Transverse colon (tissue), 4 donors: ENCODE results near the gene AHCYL1. TPM values are rescaled to one million over a fixed set of nuclear protein-coding genes. Genes with fewer than 3 reads are reported as not detected.
"Not testable (repeated sequence)": the region's sequence is repeated elsewhere in the genome, so short reads cannot be mapped to it uniquely, and the experiment has no call there.

Source experiments
- DNase-seq: peaks from one replicate; pipeline ENCODE4 v3.0.0-alpha.2; 2019
- H3K27ac ChIP-seq, 4 donors: fragments of 200-600 bp; sonication (generic); 2 replicates each; pipeline ENCODE4 v1.5.1; 2016 to 2018; ENCODE audit warnings: inconsistent platforms in 4 of 4
- H3K27me3 ChIP-seq: fragments of 200-600 bp; sonication (generic); 2 replicates; pipeline ENCODE4 v1.5.1; 2017; ENCODE audit warnings: inconsistent platforms
- H3K36me3 ChIP-seq, 4 donors: fragments of 200-600 bp; sonication (generic); 2 replicates each; pipeline ENCODE4 v1.5.1; 2017 to 2019; ENCODE audit warnings: inconsistent platforms in 4 of 4
- H3K4me1 ChIP-seq, 4 donors: fragments of 200-600 bp; sonication (generic); 2 replicates each; pipeline ENCODE4 v1.5.1; 2017 to 2020; ENCODE audit warnings: inconsistent platforms in 4 of 4
- H3K4me3 ChIP-seq, 4 donors: fragments of 200-600 bp; sonication (generic); 1 replicate in 1 of 4; 2 replicates in 3 of 4; pipeline versions ENCODE4 v1.5.1 to v1.6.1; 2017 to 2019; ENCODE audit warnings: inconsistent platforms in 4 of 4
- H3K9me3 ChIP-seq, 2 donors: fragments of 200-600 bp; sonication (generic); 2 replicates each; pipeline ENCODE4 v1.5.1; 2017 to 2019; ENCODE audit warnings: inconsistent platforms in 2 of 2
- EP300 ChIP-seq: sonication (generic); formaldehyde crosslinking; IDR thresholded peaks from one replicate; pipeline ENCODE4 v1.6.1; 2017; ENCODE audit warnings: antibody characterized with exemption, low read depth
- POLR2A ChIP-seq: fragments of 450-650 bp; IDR thresholded peaks from one replicate; pipeline ENCODE4 v1.6.1; 2016; ENCODE audit warnings: antibody characterized with exemption, mild to moderate bottlenecking, moderate library complexity
- POLR2AphosphoS5 ChIP-seq, 3 donors: sonication (generic); formaldehyde crosslinking; IDR thresholded peaks; one replicate each; pipeline ENCODE4 v1.6.1; 2016; ENCODE audit warnings: antibody characterized with exemption in 3 of 3
- WGBS, 2 donors: methylation state at CpG; one replicate each; pipeline ENCODE4 v1.1.5; 2018; ENCODE audit warnings: low coverage in 1 of 2; 5-methylcytosine and 5-hydroxymethylcytosine counted together
- in situ Hi-C, 4 donors: fragments of 200-750 bp; cut with MboI; loops; one replicate each; pipeline versions ENCODE4 v1.15.0 to v1.15.1; 2017; ENCODE audit warnings: low sequenced_read_pairs in 3 of 4, low pct_ligation_motif_present in 1 of 4, low pct_unique_long_range_greater_than_20kb in 1 of 4
- intact Hi-C: fragments of 100-400 bp; cut with DNase I; formaldehyde crosslinking; loops from one replicate; pipeline ENCODE4 v1.15.1; 2023; ENCODE audit warnings: low total_unique reads
- total RNA-seq, 4 donors: library from RNA; depleted of rRNA; stranded (reverse); fragments of >200 nt; gene quantifications; one replicate each; pipeline ENCODE4 v1.1.0, GENCODE V29; 2016
- TF ChIP-seq, protein P1 (sequence below), 5 experiments: fragments of 200-600 bp in 3 of 5; fragments of 450-650 bp in 2 of 5; sonication (generic) in 3 of 5; IDR thresholded peaks; 1 replicate in 2 of 5; 2 replicates in 3 of 5; pipeline ENCODE4 v1.5.1; 2016 to 2017; ENCODE audit warnings: antibody characterized with exemption in 5 of 5, inconsistent platforms in 3 of 5, mild to moderate bottlenecking in 2 of 5, moderate library complexity in 1 of 5

AHCYL1 gene
- total RNA-seq, 4 donors from 2014 or later = 31.8 to 71.5 (median 51.3) TPM

DNA sequence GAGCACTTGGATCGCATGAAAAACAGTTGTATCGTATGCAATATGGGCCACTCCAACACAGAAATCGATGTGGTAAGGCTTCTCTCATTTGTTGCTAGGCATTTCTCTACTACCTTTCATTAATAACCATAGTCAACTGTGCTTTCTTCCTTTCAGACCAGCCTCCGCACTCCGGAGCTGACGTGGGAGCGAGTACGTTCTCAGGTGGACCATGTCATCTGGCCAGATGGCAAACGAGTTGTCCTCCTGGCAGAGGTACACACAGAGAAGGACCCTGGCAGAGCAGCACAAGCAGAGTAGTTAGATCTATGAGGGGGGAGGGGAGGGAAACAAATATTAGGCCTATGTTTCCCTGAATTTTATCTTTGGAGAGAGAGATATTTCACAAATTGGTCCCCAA, 33.8 kb downstream of the AHCYL1 start:
- peaks cover 3 to 100% (median 49%) of the 10 kb centered on the region in 4 donors for H3K36me3 ChIP-seq
- no peaks in the 10 kb centered on the region for H3K4me1 ChIP-seq
- TF ChIP-seq, protein P1, sequence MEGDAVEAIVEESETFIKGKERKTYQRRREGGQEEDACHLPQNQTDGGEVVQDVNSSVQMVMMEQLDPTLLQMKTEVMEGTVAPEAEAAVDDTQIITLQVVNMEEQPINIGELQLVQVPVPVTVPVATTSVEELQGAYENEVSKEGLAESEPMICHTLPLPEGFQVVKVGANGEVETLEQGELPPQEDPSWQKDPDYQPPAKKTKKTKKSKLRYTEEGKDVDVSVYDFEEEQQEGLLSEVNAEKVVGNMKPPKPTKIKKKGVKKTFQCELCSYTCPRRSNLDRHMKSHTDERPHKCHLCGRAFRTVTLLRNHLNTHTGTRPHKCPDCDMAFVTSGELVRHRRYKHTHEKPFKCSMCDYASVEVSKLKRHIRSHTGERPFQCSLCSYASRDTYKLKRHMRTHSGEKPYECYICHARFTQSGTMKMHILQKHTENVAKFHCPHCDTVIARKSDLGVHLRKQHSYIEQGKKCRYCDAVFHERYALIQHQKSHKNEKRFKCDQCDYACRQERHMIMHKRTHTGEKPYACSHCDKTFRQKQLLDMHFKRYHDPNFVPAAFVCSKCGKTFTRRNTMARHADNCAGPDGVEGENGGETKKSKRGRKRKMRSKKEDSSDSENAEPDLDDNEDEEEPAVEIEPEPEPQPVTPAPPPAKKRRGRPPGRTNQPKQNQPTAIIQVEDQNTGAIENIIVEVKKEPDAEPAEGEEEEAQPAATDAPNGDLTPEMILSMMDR (IDR thresholded peaks at IDR 0.05) = no peak
- TF ChIP-seq POLR2A = no peak
- no peak for TF ChIP-seq EP300
- H3K4me3 ChIP-seq = no peak overlapping the region
- no peaks in the 10 kb centered on the region for H3K9me3 ChIP-seq
- 92 to 100% methylated on average over 7 to 9 of the region's 9 CpGs for WGBS, 2 donors
- no peak for DNase-seq
- intact Hi-C loops = no loop called here
- no peak overlapping the region for H3K27ac ChIP-seq
- in situ Hi-C loops = no loop called here
- H3K27me3 ChIP-seq = no peaks in the 10 kb centered on the region

DNA sequence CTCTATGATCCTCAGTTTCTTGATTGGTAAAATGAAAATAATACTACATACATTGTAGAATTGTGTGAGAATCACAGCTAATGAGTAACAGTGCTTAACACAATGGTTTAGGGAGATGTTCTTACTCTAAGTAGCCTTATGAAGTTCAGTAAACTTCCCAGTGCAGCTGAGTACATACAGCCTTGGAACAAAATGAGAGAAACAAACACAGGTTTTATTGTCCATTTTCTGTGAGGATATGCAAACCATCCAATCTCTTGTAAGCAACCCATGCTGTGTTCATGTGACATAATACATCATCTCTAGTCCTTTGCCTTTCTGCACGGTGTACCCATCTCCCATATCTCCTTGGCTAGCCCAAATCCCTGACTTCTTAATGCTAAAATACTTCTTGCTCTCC, 35.2 kb downstream of the AHCYL1 start:
- Histone ChIP-seq H3K4me3 (no peak overlapping the region), H3K4me1 (no peaks in the 10 kb centered on the region), H3K9me3 (no peaks in the 10 kb centered on the region), H3K27me3 (no peaks in the 10 kb centered on the region), H3K27ac (no peak overlapping the region), H3K36me3 (peaks cover 3 to 93% (median 43%) of the 10 kb centered on the region in 4 donors)
- intact Hi-C loops (no loop called here), in situ Hi-C loops (no loop called here)
- WGBS, 2 donors = 33 to 48% methylated on average over 1 of the region's 1 CpG
- no peak for TF ChIP-seq POLR2A
- no peak for TF ChIP-seq POLR2AphosphoS5 (IDR thresholded peaks at IDR 0.05)
- no peak for TF ChIP-seq EP300
- TF ChIP-seq, protein P1 (IDR thresholded peaks at IDR 0.05) = no peak
- no peak for DNase-seq

DNA sequence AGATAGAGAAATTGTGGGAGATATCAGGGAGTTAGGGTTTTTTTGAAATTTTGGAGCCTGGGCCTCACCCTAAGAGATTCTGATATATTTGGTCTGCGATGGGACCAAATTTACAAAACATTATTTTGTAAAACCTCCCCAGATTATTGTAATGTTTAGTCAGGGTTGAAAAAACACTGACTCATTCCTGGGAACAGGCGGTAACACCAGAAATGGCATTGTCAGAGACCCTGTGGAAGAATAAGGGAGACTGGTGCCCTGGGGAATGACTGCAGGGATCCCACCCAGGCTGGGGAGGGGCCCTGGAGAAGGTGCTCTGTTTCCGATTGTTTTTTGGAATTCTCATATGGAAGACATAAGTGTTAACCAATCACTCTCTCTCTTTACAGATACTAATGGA, 36.7 kb downstream of the AHCYL1 start:
- 90 to 100% methylated on average over 2 to 3 of the region's 3 CpGs for WGBS, 2 donors
- H3K36me3 ChIP-seq = peaks cover 3 to 78% (median 35%) of the 10 kb centered on the region in 4 donors
- in situ Hi-C loops = no loop called here

DNA sequence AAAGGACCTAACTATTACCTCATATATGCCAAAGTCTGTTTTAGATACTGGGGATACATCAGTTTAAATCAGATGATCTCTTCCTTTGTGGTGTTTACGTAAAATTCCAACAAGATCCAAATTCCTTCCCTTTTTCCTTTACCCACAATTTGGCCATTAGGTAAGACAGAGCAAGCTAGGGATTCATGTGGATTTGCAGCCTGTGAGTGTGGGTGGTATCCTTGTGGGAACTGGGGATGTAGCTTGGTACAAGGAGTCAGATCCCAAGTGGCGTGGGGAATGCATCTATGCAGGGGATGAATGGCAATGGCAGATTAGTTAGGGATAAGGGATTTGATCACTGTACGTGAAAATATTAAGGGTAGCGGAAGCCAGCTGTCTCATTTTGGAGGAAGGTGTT, 40.0 kb downstream of the AHCYL1 start:
- Histone ChIP-seq H3K27me3 (no peaks in the 10 kb centered on the region), H3K4me3 (no peak overlapping the region), H3K4me1 (no peaks in the 10 kb centered on the region), H3K9me3 (no peaks in the 10 kb centered on the region), H3K36me3 (peaks cover 0 to 45% (median 17%) of the 10 kb centered on the region in 4 donors), H3K27ac (no peak overlapping the region)
- WGBS, 2 donors = 87 to 93% methylated on average over 4 of the region's 4 CpGs
- in situ Hi-C loops (loop anchor here in 1 of 4 donors (25.0 kb wide), 1 partner anchor 313 kb away; the partner anchor contains the start of gene RBM15), intact Hi-C loops (no loop called here)
- DNase-seq = no peak
- TF ChIP-seq EP300 = no peak
- no peak for TF ChIP-seq POLR2AphosphoS5 (IDR thresholded peaks at IDR 0.05)
- TF ChIP-seq POLR2A = no peak
- TF ChIP-seq, protein P1 (IDR thresholded peaks at IDR 0.05) = no peak

More for the DNA sequence above, 36.7 kb downstream of the AHCYL1 start:
- Histone ChIP-seq H3K27ac (no peak overlapping the region), H3K9me3 (no peaks in the 10 kb centered on the region), H3K4me3 (no peak overlapping the region), H3K4me1 (no peaks in the 10 kb centered on the region), H3K27me3 (no peaks in the 10 kb centered on the region)
- no peak for DNase-seq
- intact Hi-C loops = no loop called here
- TF ChIP-seq, protein P1 (IDR thresholded peaks at IDR 0.05) = no peak
- no peak for TF ChIP-seq EP300
- TF ChIP-seq POLR2A = no peak
- TF ChIP-seq POLR2AphosphoS5 (IDR thresholded peaks at IDR 0.05) = no peak

DNA sequence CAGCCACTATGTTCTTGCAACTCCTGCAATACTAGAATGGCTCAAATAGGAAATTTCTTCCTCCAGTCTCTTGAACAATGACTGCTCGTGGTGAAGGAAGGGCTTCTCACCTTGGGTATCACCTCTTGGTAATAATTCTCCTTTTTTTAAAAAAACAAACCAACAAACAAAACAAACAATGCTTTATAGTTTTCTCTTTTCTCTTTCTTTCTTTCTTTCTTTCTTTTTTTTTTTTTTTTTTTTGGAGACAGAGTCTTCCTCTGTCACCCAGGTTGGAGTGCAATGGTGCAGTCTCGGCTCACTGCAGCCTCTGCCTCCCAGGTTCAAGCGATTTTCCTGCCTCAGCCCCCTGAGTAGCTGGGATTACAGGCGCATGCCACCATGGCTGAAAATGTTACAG, 46.1 kb downstream of the AHCYL1 start:
- intact Hi-C loops = not testable (repeated sequence)
- peak overlapping the region in 1 of 4 donors; percentile 3 for H3K27ac ChIP-seq

More for the DNA sequence above, 46.1 kb downstream of the AHCYL1 start:
- not testable (repeated sequence) for H3K27me3 ChIP-seq, H3K9me3 ChIP-seq, H3K4me3 ChIP-seq, DNase-seq, H3K36me3 ChIP-seq
- in situ Hi-C loops = loop anchor here in 1 of 4 donors (25.0 kb wide), 1 partner anchor 307 kb away; the partner anchor contains the start of gene RBM15
- WGBS, 2 donors = 82% methylated on average over 4 of the region's 4 CpGs; no CpG with 5 or more reads in 1 of the 2 donors
- H3K4me1 ChIP-seq = peaks cover 3 to 12% (median 10%) of the 10 kb centered on the region in 4 donors
